Measurements from ENCODE around the gene PARD6G. TPM values are rescaled to one million over a fixed set of nuclear protein-coding genes. Genes with fewer than 3 reads are reported as not detected.

PARD6G gene
- total and polyA plus RNA-seq, 2 experiments from 2014 or later: 0.22 to 0.53 TPM

GRCh38 chr18:80173060-80173459 is 74.3 kb downstream of the PARD6G start:
- H3K9ac ChIP-seq: no peak overlapping the region
- no peaks in the 10 kb centered on the region for H3K9me2 ChIP-seq (ENCODE audit: insufficient read depth)
- no peak overlapping the region for H3K27ac ChIP-seq
- 88 to 90% methylated on average over 10 of the region's 10 CpGs for WGBS, 2 experiments (ENCODE audit: low coverage in 1 of 2, low lambda C conversion rate in 2 of 2, missing lambda C conversion rate in 2 of 2)
- in situ Hi-C loops (cut with MboI): no loop called here
- H3K9me3 ChIP-seq (ENCODE audit: low read depth): no peaks in the 10 kb centered on the region
- no peaks in the 10 kb centered on the region for H3F3A ChIP-seq (ENCODE audit: insufficient read depth)
- H2AFZ ChIP-seq: no peak overlapping the region
- no peaks in the 10 kb centered on the region for H3K79me2 ChIP-seq (ENCODE audit: insufficient read depth)
- no peak for TF ChIP-seq EZH2 (IDR thresholded peaks at IDR 0.05; ENCODE audit: insufficient read depth, poor library complexity, severe bottlenecking)
- no peak for TF ChIP-seq EZH2phosphoT487 (IDR thresholded peaks at IDR 0.05; ENCODE audit: insufficient read depth, low read depth)
- H3K4me1 ChIP-seq (ENCODE audit: insufficient read depth): peaks cover 8% of the 10 kb centered on the region; the same call in 1 of the 2 replicates
- no peaks in the 10 kb centered on the region for H4K20me1 ChIP-seq (ENCODE audit: insufficient read depth)
- H3K4me3 ChIP-seq: no peak overlapping the region
- no peaks in the 10 kb centered on the region for H3K36me3 ChIP-seq (ENCODE audit: low read depth)
- no peak for DNase-seq
- H3K4me2 ChIP-seq (ENCODE audit: unreplicated experiment): no peak overlapping the region
- H3K27me3 ChIP-seq (replicated peaks; ENCODE audit: insufficient read depth): no peaks in the 10 kb centered on the region; the same call in 1 of the 2 replicates

- H3K4me2 ChIP-seq (ENCODE audit: unreplicated experiment): no peak overlapping the region
- 71 to 81% methylated on average over 4 of the region's 4 CpGs for WGBS, 2 experiments (ENCODE audit: low coverage in 1 of 2, low lambda C conversion rate in 2 of 2, missing lambda C conversion rate in 2 of 2)
- no peak for TF ChIP-seq EZH2 (IDR thresholded peaks at IDR 0.05; ENCODE audit: insufficient read depth, poor library complexity, severe bottlenecking)
- no peak for TF ChIP-seq EZH2phosphoT487 (IDR thresholded peaks at IDR 0.05; ENCODE audit: insufficient read depth, low read depth)
- no peaks in the 10 kb centered on the region for H3F3A ChIP-seq (ENCODE audit: insufficient read depth)
- H3K36me3 ChIP-seq (ENCODE audit: low read depth): no peaks in the 10 kb centered on the region
- H3K9me3 ChIP-seq (ENCODE audit: low read depth): no peaks in the 10 kb centered on the region
- H3K27ac ChIP-seq: no peak overlapping the region
- no peaks in the 10 kb centered on the region for H4K20me1 ChIP-seq (ENCODE audit: insufficient read depth)
- peaks cover 8% of the 10 kb centered on the region; the same call in 1 of the 2 replicates for H3K4me1 ChIP-seq (ENCODE audit: insufficient read depth)
- no peaks in the 10 kb centered on the region for H3K9me2 ChIP-seq (ENCODE audit: insufficient read depth)
- H3K27me3 ChIP-seq (replicated peaks; ENCODE audit: insufficient read depth): no peaks in the 10 kb centered on the region; the same call in 1 of the 2 replicates
- H3K4me3 ChIP-seq: no peak overlapping the region
- DNase-seq: no peak
- H2AFZ ChIP-seq: no peak overlapping the region
- in situ Hi-C loops (cut with MboI): no loop called here
- no peak overlapping the region for H3K9ac ChIP-seq
- no peaks in the 10 kb centered on the region for H3K79me2 ChIP-seq (ENCODE audit: insufficient read depth)
Observed at GRCh38 chr18:80172056-80172455, 75.3 kb downstream of the PARD6G start.

GRCh38 chr18:80171054-80171872 is 76.1 kb downstream of the PARD6G start:
- H3K27ac ChIP-seq: no peak overlapping the region
- peaks cover 5% of the 10 kb centered on the region; the same call in 1 of the 2 replicates for H3K4me1 ChIP-seq (ENCODE audit: insufficient read depth)

GRCh38 chr18:80170395-80171053 is 76.8 kb downstream of the PARD6G start:
- Histone ChIP-seq H3K79me2 (ENCODE audit: insufficient read depth) (no peaks in the 10 kb centered on the region), H2AFZ (peak overlapping the region; percentile 66; the same call in 1 of the 2 replicates), H3K9me3 (ENCODE audit: low read depth) (no peaks in the 10 kb centered on the region), H3K4me1 (ENCODE audit: insufficient read depth) (peaks cover 5% of the 10 kb centered on the region; the same call in 1 of the 2 replicates), H3K4me3 (no peak overlapping the region), H3K27ac (no peak overlapping the region), H3K9me2 (ENCODE audit: insufficient read depth) (no peaks in the 10 kb centered on the region), H3K4me2 (ENCODE audit: unreplicated experiment) (peak overlapping the region; percentile 47), H3F3A (ENCODE audit: insufficient read depth) (no peaks in the 10 kb centered on the region), H3K27me3 (replicated peaks; ENCODE audit: insufficient read depth) (no peaks in the 10 kb centered on the region; the same call in 1 of the 2 replicates), H3K9ac (no peak overlapping the region), H4K20me1 (ENCODE audit: insufficient read depth) (no peaks in the 10 kb centered on the region), H3K36me3 (ENCODE audit: low read depth) (no peaks in the 10 kb centered on the region)
- WGBS, 2 experiments (ENCODE audit: low coverage in 1 of 2, low lambda C conversion rate in 2 of 2, missing lambda C conversion rate in 2 of 2): 81 to 82% methylated on average over 7 of the region's 7 CpGs
- in situ Hi-C loops (cut with MboI): no loop called here
- no peak for DNase-seq
- TF ChIP-seq EZH2phosphoT487 (IDR thresholded peaks at IDR 0.05; ENCODE audit: insufficient read depth, low read depth) (no peak), EZH2 (IDR thresholded peaks at IDR 0.05; ENCODE audit: insufficient read depth, poor library complexity, severe bottlenecking) (no peak)

More at GRCh38 chr18:80171054-80171872, 76.1 kb downstream of the PARD6G start:
- H3K27me3 ChIP-seq (replicated peaks; ENCODE audit: insufficient read depth): no peaks in the 10 kb centered on the region; the same call in 1 of the 2 replicates
- no peaks in the 10 kb centered on the region for H3K36me3 ChIP-seq (ENCODE audit: low read depth)
- WGBS, 2 experiments (ENCODE audit: low coverage in 1 of 2, low lambda C conversion rate in 2 of 2, missing lambda C conversion rate in 2 of 2): 23 to 27% methylated on average over 23 of the region's 23 CpGs
- H3K9ac ChIP-seq: peak overlapping the region; percentile 32; the same call in 1 of the 2 replicates
- no peaks in the 10 kb centered on the region for H3K79me2 ChIP-seq (ENCODE audit: insufficient read depth)
- DNase-seq: peak; percentile 65
- H2AFZ ChIP-seq: peak overlapping the region; percentile 66
- no peaks in the 10 kb centered on the region for H3K9me2 ChIP-seq (ENCODE audit: insufficient read depth)
- TF ChIP-seq EZH2 (IDR thresholded peaks at IDR 0.05; ENCODE audit: insufficient read depth, poor library complexity, severe bottlenecking) (no peak), EZH2phosphoT487 (IDR thresholded peaks at IDR 0.05; ENCODE audit: insufficient read depth, low read depth) (no peak)
- H3F3A ChIP-seq (ENCODE audit: insufficient read depth): no peaks in the 10 kb centered on the region
- peak overlapping the region; percentile 47 for H3K4me2 ChIP-seq (ENCODE audit: unreplicated experiment)
- in situ Hi-C loops (cut with MboI): no loop called here
- H3K9me3 ChIP-seq (ENCODE audit: low read depth): no peaks in the 10 kb centered on the region
- peak overlapping the region; percentile 55 for H3K4me3 ChIP-seq
- no peaks in the 10 kb centered on the region for H4K20me1 ChIP-seq (ENCODE audit: insufficient read depth)

Data from GM23248 (cell line).